GM19351 (cell line): Measurements from ENCODE around the gene ZMIZ1.

Experiments
- ATAC-seq: cut with Tn5 transposase; IDR thresholded peaks from one replicate; pipeline ENCODE4 v1.9.1; 2021; ENCODE audit warnings: mild to moderate bottlenecking, moderate library complexity; ENCODE audit not compliant: unreplicated experiment

ZMIZ1 gene

DNA sequence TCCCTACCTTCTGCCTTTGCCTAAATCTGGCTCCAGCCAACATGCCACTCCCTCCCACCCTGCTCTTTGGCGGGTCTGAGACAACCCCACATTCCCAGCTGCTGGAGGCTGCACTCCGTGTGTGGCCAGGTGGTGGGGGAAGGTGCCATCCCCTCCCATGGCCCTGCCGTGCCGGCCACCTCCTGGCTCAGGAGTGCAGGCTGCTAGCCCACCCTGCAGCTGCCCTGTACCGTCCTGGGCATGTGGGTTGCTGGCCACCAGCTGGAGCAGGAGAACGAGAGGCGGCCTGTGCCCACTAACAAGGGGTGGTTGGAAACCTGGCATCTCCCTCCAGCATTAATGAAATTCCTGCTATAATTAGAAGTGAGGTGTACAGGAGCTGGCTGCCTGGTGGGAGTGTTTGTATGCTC lies 97.6 kb downstream of the ZMIZ1 start:
- ATAC-seq: no peak

GRCh38 chr10:79166741-79167140 lies 98.0 kb downstream of the ZMIZ1 start:
- no peak for ATAC-seq

- no peak for ATAC-seq
Measured at GRCh38 chr10:79167537-79167936, 98.8 kb downstream of the ZMIZ1 start.

- ATAC-seq: no peak
Measured at GRCh38 chr10:79168210-79168609, 99.4 kb downstream of the ZMIZ1 start.

DNA sequence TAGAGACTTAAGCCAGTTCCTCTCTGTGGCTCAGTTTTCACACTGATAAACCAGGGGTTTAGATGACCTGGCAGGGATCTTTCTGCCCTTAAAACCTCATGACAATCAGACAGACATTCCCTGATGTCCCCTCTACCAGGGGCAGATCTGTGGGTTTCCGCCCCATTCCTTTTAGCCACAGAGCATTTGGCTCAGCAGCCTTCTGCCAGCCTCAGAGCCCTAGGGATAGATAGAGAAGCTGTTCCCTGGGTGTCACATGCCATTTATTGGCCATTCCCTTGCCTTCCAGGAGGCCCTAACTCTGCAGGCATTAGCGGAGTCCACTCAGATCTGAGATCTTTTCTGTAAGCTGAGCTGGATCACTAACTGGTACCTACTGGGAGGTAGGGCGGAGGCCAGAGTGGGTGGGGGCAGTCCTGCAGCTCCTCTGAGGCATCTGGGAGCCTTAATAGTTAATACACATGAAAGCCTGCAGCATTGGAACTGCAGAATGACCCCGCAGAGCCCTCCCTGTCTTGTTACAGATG lies 101.5 kb downstream of the ZMIZ1 start:
- ATAC-seq: no peak

GRCh38 chr10:79170993-79171392 lies 102.2 kb downstream of the ZMIZ1 start:
- ATAC-seq: no peak

DNA sequence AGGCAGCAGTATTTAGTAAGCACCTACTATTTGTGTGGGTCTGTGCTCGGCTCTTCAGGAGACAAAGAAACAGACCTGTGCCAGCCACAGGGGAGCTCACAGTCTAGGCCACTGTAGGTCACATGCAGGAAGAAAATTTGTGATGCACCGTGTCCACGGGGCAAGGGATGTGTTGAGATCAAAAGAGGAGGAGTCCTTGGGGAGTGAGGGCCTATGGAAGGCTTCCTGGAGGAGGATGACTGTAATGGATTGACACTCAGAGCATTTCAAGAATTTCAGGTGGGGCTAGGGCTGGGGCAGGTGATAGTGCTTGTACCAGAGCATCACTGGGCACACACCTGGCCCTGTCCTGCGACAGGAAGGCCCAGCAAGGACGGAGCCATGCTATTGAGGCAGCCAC lies 102.7 kb downstream of the ZMIZ1 start:
- ATAC-seq: no peak

DNA sequence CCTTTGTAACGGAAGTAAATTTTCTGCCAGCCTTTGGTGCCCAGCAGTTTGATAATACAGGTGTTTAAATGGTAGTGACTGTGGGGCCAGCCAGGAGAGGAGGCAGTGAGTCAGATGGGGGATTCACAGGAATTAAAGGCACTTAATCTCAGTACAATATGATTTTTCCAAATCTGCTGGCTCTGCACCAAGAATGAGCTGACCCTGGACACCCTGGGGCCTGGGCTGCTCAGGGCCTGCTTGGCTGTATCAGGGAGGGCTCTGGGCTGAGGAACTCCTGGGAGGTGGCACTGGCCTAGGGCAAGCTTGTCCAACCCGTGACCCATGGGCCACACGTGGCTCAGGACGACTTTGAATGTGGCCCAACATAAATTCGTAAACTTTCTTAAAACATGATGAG lies 104.1 kb downstream of the ZMIZ1 start:
- ATAC-seq: no peak

DNA sequence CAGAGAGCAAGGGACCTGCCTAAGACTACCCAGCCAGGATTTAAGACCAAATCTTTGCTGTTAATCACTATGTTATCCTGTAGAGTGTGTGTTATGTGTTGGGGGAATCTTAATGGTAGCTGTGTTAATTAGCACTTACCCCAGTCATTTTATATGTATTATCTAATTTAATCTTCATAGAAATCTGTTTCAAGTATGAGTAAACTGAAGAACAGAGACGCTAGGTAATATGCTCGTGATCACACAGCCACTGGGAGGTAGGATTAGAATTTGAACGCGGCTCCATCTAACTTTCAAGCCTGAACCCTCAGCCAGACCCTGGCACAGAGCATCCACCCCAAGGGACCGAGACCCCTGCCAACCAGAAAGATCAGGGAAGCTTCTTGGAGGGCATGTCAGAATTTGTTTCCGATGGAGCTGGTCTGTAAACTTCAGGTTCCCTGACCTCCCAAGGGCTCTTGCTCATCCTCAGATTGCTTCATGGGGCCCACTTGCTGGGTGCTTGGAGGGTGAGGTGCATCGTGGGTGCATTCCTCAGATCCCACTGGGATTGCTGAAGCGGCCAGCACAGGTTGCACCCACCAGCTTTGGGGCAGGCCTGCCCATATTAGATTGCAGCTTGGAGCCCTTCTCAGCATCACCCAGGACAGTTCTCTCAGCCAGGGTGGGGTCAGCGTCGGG lies 105.0 kb downstream of the ZMIZ1 start:
- no peak for ATAC-seq

GRCh38 chr10:79176052-79176501 lies 107.3 kb downstream of the ZMIZ1 start:
- no peak for ATAC-seq

- ATAC-seq: no peak
Measured at GRCh38 chr10:79176949-79177602, 108.3 kb downstream of the ZMIZ1 start.

- ATAC-seq: no peak
Measured at GRCh38 chr10:79178070-79178576, 109.4 kb downstream of the ZMIZ1 start.

GRCh38 chr10:79178614-79179163 lies 109.9 kb downstream of the ZMIZ1 start:
- no peak for ATAC-seq

GRCh38 chr10:79179164-79179956 lies 110.6 kb downstream of the ZMIZ1 start:
- ATAC-seq: no peak

GRCh38 chr10:79179957-79180309 lies 111.2 kb downstream of the ZMIZ1 start:
- no peak for ATAC-seq

DNA sequence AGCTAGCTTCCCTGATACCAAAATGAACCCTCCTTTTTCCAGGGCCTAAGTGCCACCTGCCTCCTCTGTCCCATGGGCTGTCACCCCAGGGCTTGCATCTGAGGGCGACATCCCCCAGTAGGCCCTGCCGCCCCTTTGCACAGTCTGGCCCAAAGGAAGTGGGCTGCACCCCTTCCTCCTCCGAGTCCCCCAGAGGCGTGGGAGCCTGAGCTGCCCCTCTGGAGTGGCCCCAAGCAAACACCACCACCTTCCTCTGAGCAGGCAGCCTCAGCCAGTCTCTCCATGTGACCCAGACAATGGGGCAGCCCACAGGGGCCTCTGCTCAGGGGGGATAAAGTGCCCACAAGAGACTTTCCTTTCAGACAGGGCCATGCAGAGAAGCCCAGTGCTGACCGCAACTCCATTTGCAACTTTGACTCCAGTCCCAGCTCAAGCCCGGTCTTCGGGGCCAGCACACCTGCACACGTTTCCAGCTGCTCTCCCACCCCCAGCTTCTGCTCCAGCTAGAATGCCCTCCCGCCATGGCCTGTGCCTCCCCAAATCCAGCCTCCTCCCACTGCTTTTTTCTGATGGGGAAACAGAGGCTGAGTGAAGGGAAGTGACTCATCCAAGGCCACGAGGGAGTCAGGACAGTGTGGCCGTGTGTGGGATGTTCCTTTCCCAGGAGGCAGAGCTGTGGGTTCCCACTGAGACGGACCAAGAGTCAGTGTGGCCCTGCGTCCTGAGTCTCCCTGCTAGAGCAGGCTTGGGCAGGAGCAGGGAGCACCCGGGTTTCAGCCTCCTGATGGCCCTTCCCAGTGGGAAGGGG lies 111.9 kb downstream of the ZMIZ1 start:
- no peak for ATAC-seq

- no peak for ATAC-seq
Measured at GRCh38 chr10:79181227-79181626, 112.5 kb downstream of the ZMIZ1 start.

- no peak for ATAC-seq
Measured at GRCh38 chr10:79181698-79182521, 113.1 kb downstream of the ZMIZ1 start.

DNA sequence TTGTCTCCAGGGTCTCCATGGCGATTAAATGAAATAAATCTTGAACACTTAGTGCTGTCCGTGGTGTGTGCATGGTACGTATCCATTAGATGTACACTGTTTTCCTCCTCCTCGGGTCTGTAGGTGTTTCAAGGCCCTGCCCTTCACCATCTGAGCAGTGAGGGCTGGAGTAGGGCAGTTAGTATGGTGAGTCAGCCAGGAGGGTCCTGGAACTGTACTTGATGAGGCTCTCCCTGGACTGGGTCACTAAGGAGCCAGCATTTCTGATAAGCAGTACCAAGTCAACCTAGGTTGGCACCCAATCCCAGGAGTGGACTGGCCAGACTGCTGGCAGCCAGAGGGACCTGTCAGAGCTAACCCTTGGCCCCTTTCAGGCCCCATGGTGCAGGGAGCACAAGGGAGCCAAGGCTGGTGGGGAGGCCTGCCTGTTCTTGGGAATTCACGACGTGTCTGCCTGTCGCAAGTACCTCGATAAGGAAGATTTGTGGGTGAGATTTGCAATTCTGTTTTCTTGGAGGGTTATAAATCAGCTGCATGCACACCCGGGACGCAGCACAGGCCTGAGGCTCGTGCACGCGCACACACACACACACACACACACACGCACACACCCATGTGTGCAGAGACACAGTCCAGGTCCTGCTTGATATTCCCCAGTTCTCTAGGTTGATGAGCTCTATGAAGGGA lies 114.2 kb downstream of the ZMIZ1 start:
- ATAC-seq: no peak
